ENCODE measurements around the gene CACNA1A. TPM values are rescaled to one million over a fixed set of nuclear protein-coding genes. Genes with fewer than 3 reads are reported as not detected.

The CACNA1A gene
- total RNA-seq, 2 donors from 2014 or later, result 0.77 TPM; not detected in 1

DNA sequence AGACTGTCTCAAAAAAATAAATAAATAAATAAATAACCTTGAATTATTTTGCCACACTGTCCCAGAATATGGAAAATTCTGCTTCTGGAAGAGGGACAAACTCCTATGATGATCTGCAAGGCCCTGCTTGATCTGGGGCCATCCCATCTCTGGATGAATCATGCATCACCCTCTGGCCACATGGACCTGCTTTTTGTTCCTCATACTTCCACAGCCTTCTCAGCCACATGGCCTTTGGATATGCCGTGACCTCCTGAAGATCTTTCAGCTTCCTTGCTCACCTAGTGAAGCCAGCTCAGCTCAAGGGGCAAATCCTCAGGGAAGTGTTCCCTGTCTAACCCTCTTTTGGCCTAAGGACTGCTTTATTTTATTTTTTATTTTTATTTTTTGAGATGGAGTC is 345.7 kb downstream of the CACNA1A start:
- H3K36me3 Mint-ChIP-seq (ENCODE audit: low read depth), result no peaks in the 10 kb centered on the region
- H3K27me3 Mint-ChIP-seq, result no peaks in the 10 kb centered on the region
- peaks cover 47% of the 10 kb centered on the region for H3K4me1 Mint-ChIP-seq
- no peaks in the 10 kb centered on the region for H3K9me3 ChIP-seq (ENCODE audit: control insufficient read depth, low read length, poor library complexity, severe bottlenecking)
- DNase-seq (no peak), ATAC-seq (no peak)
- H3K27ac Mint-ChIP-seq, result no peak overlapping the region
- no peak overlapping the region for H3K4me3 Mint-ChIP-seq

DNA sequence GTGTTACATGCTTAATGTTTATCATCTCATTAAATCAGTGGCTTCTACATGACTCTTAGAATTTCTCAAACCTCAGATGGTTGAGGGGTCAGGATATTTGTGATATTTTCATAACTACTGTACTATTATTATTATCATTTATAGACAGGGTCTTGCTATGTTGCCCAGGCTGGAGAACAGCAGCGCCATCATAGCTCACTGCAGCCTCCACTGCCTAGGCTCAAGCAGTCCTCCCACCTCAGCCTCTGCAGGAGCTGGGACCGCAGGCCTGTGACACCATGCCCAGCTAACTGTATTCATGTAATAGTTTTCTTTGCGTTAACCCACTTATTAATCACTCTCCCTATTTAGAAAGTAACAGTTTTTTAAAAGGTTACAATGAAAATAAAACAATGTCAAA is 346.6 kb downstream of the CACNA1A start:
- peak overlapping the region; percentile 69 for H3K27ac Mint-ChIP-seq
- DNase-seq (no peak), ATAC-seq (no peak)
- H3K27me3 Mint-ChIP-seq, result no peaks in the 10 kb centered on the region
- no peaks in the 10 kb centered on the region for H3K36me3 Mint-ChIP-seq (ENCODE audit: low read depth)
- peaks cover 43% of the 10 kb centered on the region for H3K4me1 Mint-ChIP-seq
- H3K9me3 ChIP-seq (ENCODE audit: control insufficient read depth, low read length, poor library complexity, severe bottlenecking), result no peaks in the 10 kb centered on the region
- peak overlapping the region; percentile 55 for H3K4me3 Mint-ChIP-seq
